OCI-LY7 (cell line): ENCODE measurements around the gene DDX42. TPM values are rescaled to one million over a fixed set of nuclear protein-coding genes. Genes with fewer than 3 reads are reported as not detected.
A peak's percentile ranks its signal among the peaks of the same experiment; 100 is the strongest.

Experiments used
- BruUV-seq: library from RNA; stranded (reverse); fragments of 400-500 nt; replicated peaks from 2 replicates; lab custom pipeline; 2021; lab: Mats Ljungman, UMichigan
- CTCF ChIA-PET: fragments of 300-600 bp; sonication (Branson Sonifier 250); formaldehyde crosslinking; loops from one replicate; lab custom pipeline; 2022; ENCODE audit warnings: antibody characterized with exemption; ENCODE audit not compliant: unreplicated experiment; lab: Charles Lee
- POLR2A ChIA-PET: fragments of 300-600 bp; sonication (Branson Sonifier 250); formaldehyde crosslinking; loops from one replicate; lab custom pipeline; 2022; ENCODE audit warnings: antibody characterized with exemption; lab: Charles Lee
- DNase-seq: peaks from one replicate; pipeline ENCODE4 v3.0.0-alpha.2; 2015; ENCODE audit warnings: low spot score
- H2AFZ ChIP-seq: fragments of 200-600 bp; sonication (generic), shearing (Covaris generic); 2 replicates; pipeline ENCODE4 v1.6.1; 2014; ENCODE audit warnings: mild to moderate bottlenecking, antibody characterized with exemption, low read length, moderate library complexity
- H3K27ac ChIP-seq: fragments of 200-600 bp; sonication (generic); 2 replicates; pipeline ENCODE4 v1.5.1; 2014; ENCODE audit warnings: mixed run types, low read depth, mild to moderate bottlenecking, moderate library complexity, low read length, inconsistent platforms; ENCODE audit not compliant: poor library complexity, severe bottlenecking
- H3K36me3 ChIP-seq: fragments of 200-600 bp; sonication (generic); 2 replicates; pipeline ENCODE4 v1.6.1; 2014; ENCODE audit warnings: mild to moderate bottlenecking, antibody characterized with exemption, low read length, moderate library complexity, mixed read lengths; ENCODE audit not compliant: insufficient read depth
- H3K4me1 ChIP-seq: fragments of 200-600 bp; sonication (generic); 2 replicates; pipeline ENCODE4 v1.5.1; 2014; ENCODE audit warnings: mild to moderate bottlenecking, low read length; ENCODE audit not compliant: insufficient read depth, poor library complexity, severe bottlenecking
- H3K4me2 ChIP-seq: fragments of 200-600 bp; sonication (generic); 2 replicates; pipeline ENCODE4 v1.6.1; 2014; ENCODE audit warnings: mild to moderate bottlenecking, low read length
- H3K4me3 ChIP-seq: fragments of 200-600 bp; sonication (generic); 2 replicates; pipeline ENCODE4 v1.5.1; 2014; ENCODE audit warnings: mild to moderate bottlenecking, low read depth, low read length; ENCODE audit not compliant: poor library complexity, severe bottlenecking
- H3K79me2 ChIP-seq: fragments of 200-600 bp; sonication (generic); 2 replicates; pipeline ENCODE4 v1.6.1; 2016; ENCODE audit warnings: low read depth, mild to moderate bottlenecking, low read length, moderate library complexity, mixed read lengths; ENCODE audit not compliant: insufficient read depth
- H3K9me2 ChIP-seq: fragments of 200-600 bp; sonication (generic); 2 replicates; pipeline ENCODE4 v1.6.1; 2016; ENCODE audit warnings: mild to moderate bottlenecking, low read length, mixed read lengths; ENCODE audit not compliant: insufficient read depth
- H3K9me3 ChIP-seq: fragments of 200-600 bp; sonication (generic); 2 replicates; pipeline ENCODE4 v1.6.1; 2014; ENCODE audit warnings: mild to moderate bottlenecking, mixed run types, low read length, mixed read lengths
- H4K20me1 ChIP-seq: fragments of 200-600 bp; sonication (generic); 2 replicates; pipeline ENCODE4 v1.6.1; 2014; ENCODE audit warnings: mild to moderate bottlenecking, antibody characterized with exemption, low read length, moderate library complexity, mixed read lengths; ENCODE audit not compliant: insufficient read depth
- CTCF ChIP-seq: fragments of 200-600 bp; sonication (generic); conservative IDR thresholded peaks from 2 replicates; pipeline ENCODE4 v1.5.1; 2014; ENCODE audit warnings: mild to moderate bottlenecking, antibody characterized with exemption, low read length, moderate library complexity, mixed read lengths
- EZH2phosphoT487 ChIP-seq: fragments of 200-600 bp; sonication (generic); IDR thresholded peaks from 2 replicates; pipeline ENCODE4 v1.6.1; 2018; ENCODE audit warnings: low read depth, borderline replicate concordance, mild to moderate bottlenecking, mixed run types, antibody characterized with exemption, low read length, moderate library complexity, mixed read lengths
- intact Hi-C: fragments of 100-400 bp; cut with micrococcal nuclease; formaldehyde crosslinking; loops from one replicate; pipeline ENCODE4 v1.10.0; 2022; ENCODE audit not compliant: unreplicated experiment
- total RNA-seq, 2 experiments: library from RNA; depleted of rRNA in 1 of 2; stranded (reverse); fragments of >200 nt in 1 of 2; shearing (Covaris generic) in 1 of 2; gene quantifications; 2 replicates each; pipeline ENCODE4 v1.2.3, GENCODE V29; 2014 to 2022

DDX42 gene
- total RNA-seq, 2 experiments from 2014 or later: 85.1 to 145 TPM

GRCh38 chr17:63836811-63837210, 62.8 kb downstream of the DDX42 start:
- no TSS peak for BruUV-seq
- peaks cover 55% of the 10 kb centered on the region for H3K79me2 ChIP-seq
- H3K4me2 ChIP-seq: no peak overlapping the region
- H3K36me3 ChIP-seq: peaks cover 76% of the 10 kb centered on the region
- H3K9me2 ChIP-seq: no peaks in the 10 kb centered on the region
- peaks cover 18% of the 10 kb centered on the region for H4K20me1 ChIP-seq
- DNase-seq: no peak
- no peaks in the 10 kb centered on the region for H3K9me3 ChIP-seq
- CTCF ChIA-PET: no interaction called here
- H3K4me3 ChIP-seq: no peak overlapping the region
- H2AFZ ChIP-seq: no peak overlapping the region
- intact Hi-C loops: no loop called here
- H3K27ac ChIP-seq: no peak overlapping the region
- POLR2A ChIA-PET: no interaction called here
- no peak for TF ChIP-seq EZH2phosphoT487
- no peak for TF ChIP-seq CTCF
- peaks cover 39% of the 10 kb centered on the region for H3K4me1 ChIP-seq

- H3K79me2 ChIP-seq: peaks cover 59% of the 10 kb centered on the region
- POLR2A ChIA-PET: no interaction called here
- no peaks in the 10 kb centered on the region for H3K9me2 ChIP-seq
- no peak overlapping the region for H3K4me2 ChIP-seq
- H3K27ac ChIP-seq: no peak overlapping the region
- no peak for DNase-seq
- TF ChIP-seq EZH2phosphoT487 (no peak), CTCF (no peak)
- H3K36me3 ChIP-seq: peaks cover 70% of the 10 kb centered on the region
- intact Hi-C loops: no loop called here
- peaks cover 39% of the 10 kb centered on the region for H3K4me1 ChIP-seq
- H2AFZ ChIP-seq: no peak overlapping the region
- H3K9me3 ChIP-seq: no peaks in the 10 kb centered on the region
- no peak overlapping the region for H3K4me3 ChIP-seq
- peaks cover 18% of the 10 kb centered on the region for H4K20me1 ChIP-seq
- no TSS peak for BruUV-seq
- CTCF ChIA-PET: no interaction called here
These were observed 63.5 kb downstream of the DDX42 start for GRCh38 chr17:63837480-63837879.

GRCh38 chr17:63837962-63838600, 64.1 kb downstream of the DDX42 start:
- peaks cover 64% of the 10 kb centered on the region for H3K36me3 ChIP-seq
- H3K4me3 ChIP-seq: peak overlapping the region; percentile 44
- no peak for DNase-seq
- H3K9me3 ChIP-seq: no peaks in the 10 kb centered on the region
- peaks cover 59% of the 10 kb centered on the region for H3K79me2 ChIP-seq
- H3K4me2 ChIP-seq: peak overlapping the region; percentile 83
- H3K9me2 ChIP-seq: no peaks in the 10 kb centered on the region
- ChIA-PET POLR2A (interaction anchor here (4.4 kb wide), 1 partner anchor 10 kb away, joined by 20 read pairs; the partner anchor contains the start of genes FTSJ3 and PSMC5), CTCF (no interaction called here)
- peaks cover 39% of the 10 kb centered on the region for H3K4me1 ChIP-seq
- H3K27ac ChIP-seq: no peak overlapping the region
- no TSS peak for BruUV-seq
- intact Hi-C loops: no loop called here
- H4K20me1 ChIP-seq: peaks cover 18% of the 10 kb centered on the region
- TF ChIP-seq CTCF: no peak
- no peak for TF ChIP-seq EZH2phosphoT487
- no peak overlapping the region for H2AFZ ChIP-seq
